GM21526 (cell line): ENCODE results near the gene FIGN.

Experiments
- ATAC-seq: cut with Tn5 transposase; IDR thresholded peaks from one replicate; pipeline ENCODE4 v1.9.1; 2021; ENCODE audit warnings: moderate library complexity; ENCODE audit not compliant: unreplicated experiment, low FRiP score

Gene FIGN

DNA sequence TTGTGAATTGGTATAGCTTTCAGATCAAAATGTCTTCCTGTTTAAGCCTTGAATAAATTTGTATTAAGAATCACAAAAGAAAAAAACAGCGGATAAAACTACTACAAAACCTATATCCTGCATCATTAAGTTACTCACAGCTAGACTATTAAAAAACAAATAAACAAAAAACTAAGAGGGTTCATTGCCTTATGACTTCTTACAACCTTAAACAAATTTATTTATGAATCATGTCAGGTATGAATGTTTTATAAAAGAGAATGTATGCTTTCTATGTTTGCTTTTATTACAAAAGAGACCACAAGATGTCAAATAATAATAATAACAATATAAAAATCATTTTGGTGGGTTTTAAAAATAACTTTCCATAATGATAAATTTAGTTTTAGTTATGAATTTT, 109.6 kb downstream of the FIGN start:
- no peak for ATAC-seq

DNA sequence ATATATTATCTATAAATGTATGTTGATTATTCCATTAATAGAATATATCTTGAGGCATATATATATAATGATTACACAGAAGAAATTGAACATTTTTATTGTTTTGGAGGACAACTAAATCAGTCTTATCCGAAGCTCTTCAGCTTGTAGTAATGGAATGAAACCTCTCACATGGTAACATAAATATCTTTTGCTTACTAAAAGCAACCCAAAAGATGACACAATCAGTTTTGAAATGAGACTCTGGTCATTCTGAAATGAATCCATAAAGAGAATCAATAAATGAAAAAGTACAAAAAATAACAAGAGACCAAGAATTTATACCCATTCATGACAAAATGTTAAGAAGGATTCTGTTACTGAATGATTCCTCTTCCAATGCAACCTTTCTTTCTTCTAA, 110.2 kb downstream of the FIGN start:
- ATAC-seq = no peak

DNA sequence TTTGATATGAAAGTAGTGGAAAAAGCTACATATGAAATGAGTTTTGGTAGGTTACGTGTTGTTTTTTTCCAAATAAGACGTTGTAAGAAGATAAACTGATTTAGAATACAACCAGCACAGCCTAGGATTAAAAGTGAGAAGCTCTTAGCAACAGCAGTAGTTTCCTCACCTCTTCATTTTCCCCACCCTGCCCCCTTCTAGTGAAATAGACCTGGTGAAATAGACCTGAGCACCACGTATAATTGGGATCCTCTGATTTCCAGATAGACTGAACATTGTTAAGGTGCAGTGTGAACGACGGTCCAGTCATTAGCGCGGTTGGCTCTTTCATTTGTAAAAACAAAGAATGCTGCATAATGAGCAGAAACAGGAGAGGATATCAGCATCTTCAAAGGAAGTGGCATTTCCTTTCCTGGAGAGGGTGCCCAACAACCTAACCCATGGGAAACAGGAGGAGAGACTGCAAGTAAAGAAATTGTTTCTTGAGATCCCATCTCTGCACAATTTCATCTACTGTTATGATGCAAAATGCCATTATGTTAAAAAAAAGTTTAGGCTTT, 114.3 kb downstream of the FIGN start:
- ATAC-seq = no peak

DNA sequence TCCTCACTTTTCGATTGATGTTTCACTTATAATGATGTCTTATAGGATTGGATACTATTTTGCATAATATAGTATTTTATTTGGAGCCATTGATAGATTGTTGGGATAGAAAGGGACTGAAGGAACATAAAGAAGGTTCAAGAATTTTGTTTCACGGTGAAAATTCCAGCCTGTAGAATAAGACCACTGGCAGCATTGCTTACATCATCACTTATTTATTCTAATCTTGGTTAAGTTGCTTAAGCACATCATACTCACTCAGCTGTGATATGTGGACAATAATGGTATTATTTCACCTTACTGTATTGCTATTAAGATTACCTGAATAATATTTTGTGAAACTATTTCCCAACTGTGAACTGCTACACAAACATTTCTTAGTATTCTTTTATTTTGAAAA, 118.3 kb downstream of the FIGN start:
- no peak for ATAC-seq

DNA sequence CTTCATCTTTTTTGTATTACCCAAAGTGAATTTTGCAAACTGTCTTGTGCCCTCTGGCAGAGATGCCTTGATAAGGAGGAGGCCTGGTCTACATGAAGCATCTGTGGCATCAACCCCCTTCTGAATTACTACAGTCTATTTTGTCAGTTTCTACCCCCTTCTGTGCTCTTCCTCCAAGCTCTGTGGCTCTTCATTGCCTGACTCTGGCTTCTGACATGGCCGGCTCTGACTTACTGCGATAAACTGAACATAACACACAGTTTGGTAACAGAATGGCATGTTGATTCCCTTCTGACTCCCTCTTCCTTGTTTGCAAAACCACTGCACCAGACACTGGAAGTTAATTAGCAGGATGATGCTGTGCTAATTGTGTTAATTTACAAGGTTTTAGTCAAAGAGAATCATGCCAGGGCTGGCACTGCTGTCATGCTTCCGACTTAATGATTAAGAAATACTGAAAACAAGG, 122.5 kb downstream of the FIGN start:
- ATAC-seq = no peak

DNA sequence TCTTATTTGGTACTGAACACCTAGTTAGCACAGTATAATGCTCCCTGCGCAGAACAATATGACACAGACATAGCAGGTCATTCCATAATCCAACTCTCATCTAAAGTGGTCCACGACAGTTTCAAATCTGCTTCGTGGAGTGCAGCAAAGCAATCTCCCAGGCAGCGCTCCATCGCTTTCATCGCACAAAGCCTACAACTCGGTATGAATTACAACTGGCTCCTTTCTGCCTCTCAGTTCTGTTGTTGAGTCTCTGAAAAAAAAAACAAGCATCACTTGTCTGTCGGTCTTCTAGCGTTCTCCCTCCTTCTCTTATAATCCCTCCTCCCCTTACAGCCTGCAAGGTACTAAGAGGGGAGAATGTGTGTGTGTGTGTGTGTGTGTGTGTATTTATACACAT, 123.5 kb downstream of the FIGN start:
- ATAC-seq = no peak

DNA sequence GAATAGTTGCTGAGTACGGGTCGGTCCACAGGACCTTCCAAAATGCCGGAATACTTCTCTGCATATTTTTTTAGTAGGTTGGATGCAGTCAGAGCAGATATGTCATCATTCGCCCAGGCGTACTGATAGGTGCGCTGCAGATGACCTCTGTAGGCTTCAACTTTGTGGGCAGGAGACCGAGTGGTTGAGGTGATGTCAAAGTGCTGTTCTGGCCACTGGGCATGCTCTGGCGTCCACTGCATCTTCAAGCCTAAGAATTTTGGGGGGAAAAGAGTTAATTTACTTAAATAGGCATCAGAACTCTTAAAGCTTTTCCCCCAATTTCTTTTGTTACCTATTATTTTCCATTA, 124.3 kb downstream of the FIGN start:
- no peak for ATAC-seq

DNA sequence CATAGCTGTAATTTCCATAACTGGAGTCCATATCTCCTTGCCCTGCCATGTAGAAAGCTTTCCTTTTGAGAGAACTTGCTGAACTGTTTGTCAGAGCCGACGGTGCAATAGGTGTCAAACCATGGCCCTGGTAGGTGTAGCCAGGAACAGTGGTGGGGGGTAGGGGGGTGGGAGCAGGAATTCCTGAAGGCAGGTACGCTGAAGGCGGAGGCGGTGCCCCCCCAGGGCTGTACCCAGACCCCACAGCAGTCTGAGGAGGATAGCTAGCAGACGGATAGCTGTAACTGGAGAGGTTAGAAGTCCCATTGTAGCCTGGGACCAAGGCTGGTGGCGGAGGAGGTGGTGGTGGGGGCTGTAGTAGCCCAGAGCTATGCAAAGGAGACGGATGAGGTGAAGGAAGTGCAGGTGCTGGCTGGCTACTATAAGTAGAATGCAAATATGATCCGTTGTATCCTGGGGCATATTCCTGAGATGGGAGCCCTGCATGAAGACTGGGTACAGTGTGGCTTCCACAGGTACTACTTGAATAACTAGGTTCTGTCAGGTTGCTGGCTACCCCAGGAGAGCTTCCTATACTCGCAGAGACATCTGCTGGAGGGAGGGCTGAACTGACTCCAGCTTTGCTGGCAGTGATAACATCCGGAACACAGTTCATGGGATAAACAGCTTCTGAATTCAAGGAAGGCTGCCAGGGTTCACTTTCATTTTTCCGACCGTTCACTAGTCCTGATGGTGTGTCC, 124.8 kb downstream of the FIGN start:
- ATAC-seq = no peak

DNA sequence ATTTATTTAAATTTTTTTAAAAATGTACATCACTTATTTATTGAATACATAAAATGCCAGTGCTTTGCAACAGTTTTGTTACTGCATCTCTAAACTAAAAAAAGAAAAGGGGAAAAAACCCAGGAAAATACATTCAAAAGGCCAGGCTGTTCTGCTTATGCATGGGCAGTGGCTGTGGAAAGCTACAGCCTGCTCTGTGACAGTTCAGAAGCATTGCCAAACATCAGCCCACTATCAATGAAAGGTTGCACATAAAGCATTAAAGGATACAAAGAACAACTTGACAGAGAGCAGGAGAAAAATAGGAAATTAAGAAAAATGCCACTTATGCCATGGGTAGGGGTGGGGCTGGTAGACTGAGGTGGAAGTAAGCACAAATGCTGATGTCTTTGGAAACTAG, 128.2 kb downstream of the FIGN start:
- ATAC-seq = no peak

DNA sequence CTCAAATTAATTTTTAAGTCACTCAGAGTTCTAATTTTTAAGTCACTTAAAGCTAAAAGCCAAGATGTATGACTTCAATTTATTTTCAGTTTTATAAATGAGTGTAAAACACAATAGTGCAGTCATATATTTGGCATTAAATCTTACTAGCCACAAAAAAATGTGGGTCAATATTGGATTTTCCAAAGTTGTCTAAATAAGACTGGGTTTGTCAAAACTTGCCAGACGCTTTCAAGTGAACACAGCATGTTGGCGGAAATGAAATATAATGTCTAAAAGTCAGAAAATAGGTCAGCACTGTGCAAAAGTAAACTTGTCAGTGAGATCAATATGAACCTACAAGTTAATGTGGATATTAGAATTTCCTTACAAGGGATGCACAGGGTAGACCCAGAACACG, 128.9 kb downstream of the FIGN start:
- no peak for ATAC-seq

DNA sequence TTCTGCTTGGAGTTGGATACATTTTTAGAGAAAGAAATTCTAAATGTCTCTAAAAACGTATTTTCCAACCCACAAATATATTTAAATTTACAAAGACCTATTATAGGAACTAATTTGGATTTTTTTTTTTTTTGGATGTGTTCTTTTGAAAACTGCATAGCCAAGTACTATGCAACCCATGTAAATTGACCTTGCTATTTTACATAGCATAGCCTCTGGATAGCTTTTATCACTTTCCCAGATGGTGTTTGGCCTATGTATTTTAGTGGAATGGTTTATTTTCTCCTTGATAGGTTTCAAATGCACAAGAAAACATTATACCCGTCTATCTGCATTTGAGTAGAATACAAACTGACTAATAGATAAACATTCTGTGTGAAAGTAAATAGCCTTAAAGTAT, 130.0 kb downstream of the FIGN start:
- ATAC-seq = no peak

DNA sequence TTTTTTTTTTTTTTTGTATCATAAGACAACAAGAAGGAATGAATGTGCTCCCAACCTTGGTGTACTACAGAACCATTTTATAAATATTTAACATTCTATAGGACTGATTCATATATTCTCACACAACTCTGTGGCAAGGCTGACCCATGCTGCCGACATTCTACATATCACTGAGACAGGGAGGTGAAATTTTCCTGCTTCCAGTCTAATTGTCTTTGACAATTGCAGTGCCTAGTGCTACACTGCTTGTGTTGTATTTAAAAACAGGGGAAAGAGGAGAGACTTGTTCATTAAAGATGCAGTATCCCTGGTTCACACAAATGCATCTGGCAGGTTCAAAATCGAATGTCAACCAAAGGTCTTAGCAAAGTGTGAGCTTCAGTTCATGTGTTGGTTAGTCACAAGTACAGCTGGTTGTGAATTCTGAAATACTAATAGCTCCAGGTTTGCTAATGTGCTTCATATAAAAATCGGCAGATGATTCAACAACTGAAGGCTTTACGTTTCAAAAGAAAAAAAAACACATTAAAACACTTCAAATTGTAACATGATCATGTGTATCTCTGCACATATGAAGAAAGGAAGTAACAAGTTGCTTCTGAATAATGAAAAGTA, 130.8 kb downstream of the FIGN start:
- no peak for ATAC-seq

DNA sequence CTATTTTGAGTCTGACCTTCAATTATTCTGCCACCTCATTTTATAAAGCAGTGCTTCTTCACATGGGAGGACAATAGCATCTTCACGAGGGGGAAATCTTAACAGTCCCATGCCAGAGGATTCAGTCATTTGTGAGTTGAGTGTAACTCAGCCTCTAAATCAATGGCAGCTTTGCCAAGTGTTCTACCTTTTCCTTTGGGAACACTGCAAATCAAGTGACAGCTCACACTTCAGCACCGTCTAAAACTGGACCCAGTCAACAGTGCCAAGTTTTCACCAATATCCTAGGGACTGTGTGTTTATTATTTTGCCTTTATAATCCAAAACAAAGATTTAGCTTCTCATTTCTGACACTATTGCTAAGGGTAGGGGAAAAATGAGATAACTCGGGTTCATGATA, 133.6 kb downstream of the FIGN start:
- ATAC-seq = no peak

DNA sequence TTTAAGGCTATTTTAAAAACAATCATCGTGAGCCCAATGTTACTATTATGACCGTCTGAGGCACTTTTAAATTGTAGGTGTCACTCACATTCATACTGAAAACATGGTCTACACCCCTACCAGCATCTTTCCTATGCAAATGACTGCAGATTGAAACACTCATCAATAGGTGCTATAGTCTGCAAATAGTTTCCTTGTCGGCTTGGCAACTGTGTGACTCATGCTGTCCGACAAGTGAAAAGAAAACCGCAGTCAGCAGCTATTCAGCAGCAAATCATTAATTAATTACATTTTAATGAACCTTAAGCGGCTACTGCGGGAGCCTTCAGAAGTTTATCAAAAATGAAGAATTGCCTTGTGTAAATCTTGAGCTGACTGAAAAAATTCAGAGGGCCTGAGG, 134.4 kb downstream of the FIGN start:
- no peak for ATAC-seq

DNA sequence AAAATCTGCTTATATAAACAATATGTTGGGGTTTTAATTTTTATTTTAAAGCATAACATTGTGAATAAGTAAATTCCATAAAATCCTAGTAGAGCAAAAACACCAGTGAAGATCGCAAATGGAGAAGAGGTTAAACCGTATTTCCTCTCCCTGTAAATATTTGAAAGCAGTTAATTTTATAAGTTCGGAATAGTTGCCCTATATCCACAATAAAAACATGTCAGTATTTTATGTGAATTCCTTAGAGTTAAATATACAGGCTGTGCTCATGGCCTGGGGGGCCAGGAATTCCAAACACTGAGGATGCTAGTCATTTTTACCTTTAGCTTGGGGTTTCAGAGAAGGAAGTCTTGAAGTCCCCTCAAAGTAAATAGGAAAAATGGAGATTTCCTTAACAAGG, 135.0 kb downstream of the FIGN start:
- ATAC-seq = no peak

DNA sequence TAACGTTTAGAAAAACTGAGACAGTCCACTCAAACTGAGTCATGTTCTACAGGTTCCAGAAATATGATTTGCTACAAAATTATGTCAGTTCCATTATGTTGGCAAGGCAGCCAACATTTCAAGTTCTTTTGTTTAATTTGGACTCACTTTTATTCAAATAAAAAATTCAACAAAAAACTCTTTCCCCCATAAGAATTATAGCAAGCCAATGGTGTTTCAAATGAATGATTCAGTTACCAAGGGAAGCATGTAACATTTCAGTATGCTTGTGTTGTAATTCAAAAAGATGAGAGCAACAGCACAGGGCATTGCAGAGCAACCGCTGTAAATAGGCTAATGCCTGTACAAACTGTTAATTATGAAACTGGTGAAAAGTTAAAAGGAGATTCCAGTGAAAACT, 140.8 kb downstream of the FIGN start:
- no peak for ATAC-seq

DNA sequence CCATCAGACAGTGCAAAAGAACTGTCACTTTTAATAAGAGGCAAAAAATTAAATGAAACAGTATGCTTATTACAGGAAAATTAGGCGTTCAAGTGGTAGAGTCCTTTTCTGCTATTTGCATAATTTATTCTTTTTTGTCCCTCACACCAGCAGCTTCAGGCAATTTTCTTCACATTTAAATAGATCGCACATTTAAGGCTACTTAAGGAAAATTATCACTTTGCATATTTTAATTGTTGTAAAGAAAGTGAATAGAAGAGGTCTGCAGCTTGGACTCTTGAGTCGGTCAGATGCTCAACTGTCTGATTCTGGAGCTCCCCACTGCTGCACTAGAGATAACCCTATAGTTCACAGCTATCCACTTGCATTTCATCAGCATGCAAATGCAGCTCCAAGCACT, 141.3 kb downstream of the FIGN start:
- no peak for ATAC-seq

DNA sequence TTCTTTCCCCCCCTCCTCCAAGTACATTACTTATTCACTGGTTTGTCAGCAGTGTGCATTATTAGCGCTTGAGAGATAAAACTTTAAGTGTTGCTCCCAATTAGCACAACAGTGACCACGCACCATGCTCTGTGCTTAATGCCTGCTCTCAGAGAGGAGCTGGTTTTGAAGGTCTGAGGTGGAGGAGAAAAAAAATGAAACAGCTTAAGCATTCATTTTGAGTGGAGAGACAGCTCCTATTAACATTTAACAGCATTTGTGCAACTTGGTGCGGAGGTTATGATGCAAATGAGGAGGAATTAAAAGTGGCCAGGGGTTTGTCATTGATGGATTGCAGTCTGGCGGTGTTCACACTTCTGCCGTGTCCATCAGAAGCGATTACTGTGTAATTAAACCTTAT, 141.8 kb downstream of the FIGN start:
- no peak for ATAC-seq

DNA sequence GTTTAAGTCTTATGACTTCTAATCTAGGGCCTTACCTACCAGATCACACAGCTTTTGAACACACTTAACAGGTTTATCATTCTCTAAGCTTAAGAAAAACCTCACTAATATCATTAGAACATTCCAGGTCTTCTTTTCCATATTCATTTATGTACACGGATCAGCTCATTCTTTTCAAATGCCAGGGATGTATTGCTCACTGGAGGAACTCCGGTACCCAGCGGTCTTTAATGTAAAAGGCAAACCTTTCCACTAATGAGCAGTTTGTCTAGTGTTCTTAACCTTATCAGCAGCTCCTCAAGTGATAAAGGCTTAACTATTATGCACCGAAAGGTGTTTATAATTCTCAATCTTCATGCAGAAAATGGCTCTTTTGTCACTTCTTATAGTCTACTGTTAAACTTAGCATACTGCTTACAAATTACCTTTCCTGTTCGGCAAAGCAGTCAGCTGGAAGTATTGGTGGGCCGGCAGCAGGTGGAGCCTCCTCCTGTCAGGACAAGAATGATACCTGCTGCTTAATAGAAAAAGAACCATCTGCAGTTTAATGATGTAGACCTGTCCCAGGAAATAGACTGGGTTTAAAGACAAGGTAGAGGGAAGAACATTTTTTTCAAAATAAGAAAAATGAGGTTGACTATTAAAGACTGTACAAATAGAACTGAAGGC, 142.7 kb downstream of the FIGN start:
- ATAC-seq = no peak

DNA sequence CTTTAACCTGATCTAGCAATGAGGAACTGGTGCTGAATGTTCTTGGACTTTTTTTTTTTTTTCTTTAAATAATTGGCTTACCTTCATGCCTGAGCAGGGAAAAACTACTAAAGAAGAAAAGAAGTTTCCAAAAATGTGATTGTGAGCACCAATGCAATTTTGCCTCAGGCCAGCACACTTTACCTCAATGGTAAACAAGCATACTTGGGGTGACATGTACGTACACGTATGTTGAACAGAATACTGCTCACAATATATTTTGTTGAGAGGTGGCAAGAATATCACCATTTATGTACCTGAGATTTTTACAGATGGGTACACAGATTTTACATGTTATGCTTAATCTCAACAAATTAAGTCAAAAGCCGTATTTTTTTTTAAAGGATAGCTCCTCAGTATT, 144.3 kb downstream of the FIGN start:
- ATAC-seq = no peak

DNA sequence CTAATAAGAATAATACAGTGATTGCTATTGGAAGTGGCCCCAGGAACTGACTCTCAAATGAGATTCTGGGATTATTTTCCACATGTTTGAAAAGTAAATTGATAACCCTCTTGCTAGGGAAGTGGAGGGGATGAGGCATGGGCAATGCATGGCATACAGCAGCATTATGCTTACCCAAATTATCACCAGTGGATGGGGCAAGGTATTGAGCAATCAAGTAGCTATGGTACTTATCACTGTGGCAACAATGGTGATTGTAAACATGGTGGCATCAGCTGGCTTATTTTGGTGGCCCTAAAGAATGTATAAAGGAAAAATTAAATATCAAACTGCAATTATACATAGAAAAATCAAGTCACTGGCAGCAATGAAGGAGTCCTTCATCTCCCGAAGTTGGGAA, 155.1 kb downstream of the FIGN start:
- ATAC-seq = no peak

DNA sequence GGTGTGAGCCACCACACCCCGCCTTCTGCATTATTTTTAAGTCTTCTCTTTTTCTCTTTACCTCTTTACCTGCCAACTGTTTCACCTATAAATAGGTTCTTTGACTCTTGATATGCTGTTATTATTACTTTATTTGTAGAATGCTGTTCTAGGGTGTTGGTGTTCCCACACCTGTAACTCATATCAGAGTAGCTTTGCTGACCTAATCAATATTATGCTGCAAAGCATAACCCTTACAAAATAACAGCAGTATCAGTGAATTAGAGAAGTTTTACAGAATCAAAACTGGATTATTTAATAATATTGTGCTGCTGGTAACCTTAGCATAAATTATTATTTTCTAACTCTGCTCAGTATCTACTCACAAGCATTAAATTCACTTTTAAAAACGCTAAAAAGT, 161.5 kb downstream of the FIGN start:
- no peak for ATAC-seq
